ENCODE measurements around the gene AGFG2.

DNA sequence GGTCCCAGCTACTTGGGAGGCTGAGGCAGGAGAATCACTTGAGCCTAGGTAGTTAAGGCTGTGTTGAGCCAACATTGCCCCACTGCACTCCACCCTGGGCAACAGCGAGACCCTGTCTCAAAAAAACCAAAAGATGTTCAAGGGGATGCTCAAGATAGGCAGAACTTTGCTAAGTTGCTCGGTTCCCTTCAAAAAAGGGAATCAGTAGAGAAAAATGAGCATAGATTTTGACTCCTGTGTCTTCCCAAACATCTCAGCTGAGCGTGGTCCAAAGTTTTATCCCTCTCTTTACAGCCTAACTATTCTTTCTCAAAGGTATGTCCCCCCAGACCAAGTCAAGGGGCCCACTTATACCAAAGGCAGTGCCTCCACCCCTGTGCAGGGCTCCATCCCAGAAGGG lies 14.0 kb downstream of the AGFG2 start:
- no peak for TF ChIP-seq POLR2A (IDR thresholded peaks at IDR 0.05)
- TF ChIP-seq, protein P1, sequence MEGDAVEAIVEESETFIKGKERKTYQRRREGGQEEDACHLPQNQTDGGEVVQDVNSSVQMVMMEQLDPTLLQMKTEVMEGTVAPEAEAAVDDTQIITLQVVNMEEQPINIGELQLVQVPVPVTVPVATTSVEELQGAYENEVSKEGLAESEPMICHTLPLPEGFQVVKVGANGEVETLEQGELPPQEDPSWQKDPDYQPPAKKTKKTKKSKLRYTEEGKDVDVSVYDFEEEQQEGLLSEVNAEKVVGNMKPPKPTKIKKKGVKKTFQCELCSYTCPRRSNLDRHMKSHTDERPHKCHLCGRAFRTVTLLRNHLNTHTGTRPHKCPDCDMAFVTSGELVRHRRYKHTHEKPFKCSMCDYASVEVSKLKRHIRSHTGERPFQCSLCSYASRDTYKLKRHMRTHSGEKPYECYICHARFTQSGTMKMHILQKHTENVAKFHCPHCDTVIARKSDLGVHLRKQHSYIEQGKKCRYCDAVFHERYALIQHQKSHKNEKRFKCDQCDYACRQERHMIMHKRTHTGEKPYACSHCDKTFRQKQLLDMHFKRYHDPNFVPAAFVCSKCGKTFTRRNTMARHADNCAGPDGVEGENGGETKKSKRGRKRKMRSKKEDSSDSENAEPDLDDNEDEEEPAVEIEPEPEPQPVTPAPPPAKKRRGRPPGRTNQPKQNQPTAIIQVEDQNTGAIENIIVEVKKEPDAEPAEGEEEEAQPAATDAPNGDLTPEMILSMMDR (IDR thresholded peaks at IDR 0.05) = no peak

Measured in lower leg skin (tissue), 3 donors.